HG03520 (cell line): ENCODE results near the gene MAN1A1.

Source experiments
- ATAC-seq: cut with Tn5 transposase; IDR thresholded peaks from one replicate; pipeline ENCODE4 v1.9.1; 2021; ENCODE audit warnings: mild to moderate bottlenecking, moderate library complexity; ENCODE audit not compliant: unreplicated experiment

Gene MAN1A1

DNA sequence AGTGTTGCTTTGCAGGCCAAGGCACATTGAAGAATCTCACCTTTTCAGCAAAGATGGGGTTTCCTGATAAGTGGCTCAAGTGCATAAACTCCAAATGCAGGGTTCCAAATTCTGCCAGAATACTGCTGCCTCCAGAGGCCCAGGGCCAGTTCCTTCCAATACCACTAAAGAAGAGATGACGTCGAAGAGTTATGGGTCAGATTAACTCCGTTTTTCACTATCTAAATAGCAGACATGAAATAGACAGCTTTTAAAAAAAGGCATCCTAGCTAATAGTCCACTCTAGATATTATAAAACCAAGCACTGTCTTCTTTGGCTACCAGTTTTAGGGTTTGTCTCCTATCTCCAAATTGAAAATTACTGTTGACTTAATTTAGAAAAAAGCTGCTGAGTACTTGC is 144.8 kb downstream of the MAN1A1 start:
- no peak for ATAC-seq

- no peak for ATAC-seq
Observed at GRCh38 chr6:119201480-119201879, 148.1 kb downstream of the MAN1A1 start.

DNA sequence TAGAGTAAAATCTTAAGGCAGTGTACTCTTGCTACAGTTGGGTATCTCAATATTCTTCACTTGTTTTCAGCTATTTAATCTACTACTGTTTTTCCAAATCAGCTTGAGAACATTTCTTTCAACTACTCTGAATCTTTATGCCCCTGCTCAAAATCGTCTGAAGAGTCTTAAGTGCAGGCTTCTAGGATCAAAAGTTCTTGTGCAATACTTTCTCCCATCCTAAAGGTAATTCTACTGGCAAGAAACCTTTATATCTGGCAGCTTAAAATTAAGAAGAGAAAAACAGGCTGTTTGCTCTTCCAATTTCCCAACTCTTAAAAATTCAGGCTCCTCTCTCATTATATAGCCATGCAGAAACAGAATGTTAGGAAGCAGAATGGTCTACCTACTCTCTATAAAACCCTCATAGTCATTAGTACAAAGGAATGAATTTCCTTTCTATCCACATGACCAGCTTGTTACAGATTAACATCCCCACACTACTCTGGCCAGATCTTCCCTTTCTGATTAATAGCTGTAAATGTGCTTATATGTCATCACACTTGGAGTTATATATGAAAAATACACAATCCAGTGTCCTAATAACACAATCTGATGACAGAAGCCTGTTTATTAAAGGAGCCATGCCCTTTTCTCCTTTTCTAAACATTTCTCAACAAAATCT is 148.9 kb downstream of the MAN1A1 start:
- ATAC-seq = no peak

DNA sequence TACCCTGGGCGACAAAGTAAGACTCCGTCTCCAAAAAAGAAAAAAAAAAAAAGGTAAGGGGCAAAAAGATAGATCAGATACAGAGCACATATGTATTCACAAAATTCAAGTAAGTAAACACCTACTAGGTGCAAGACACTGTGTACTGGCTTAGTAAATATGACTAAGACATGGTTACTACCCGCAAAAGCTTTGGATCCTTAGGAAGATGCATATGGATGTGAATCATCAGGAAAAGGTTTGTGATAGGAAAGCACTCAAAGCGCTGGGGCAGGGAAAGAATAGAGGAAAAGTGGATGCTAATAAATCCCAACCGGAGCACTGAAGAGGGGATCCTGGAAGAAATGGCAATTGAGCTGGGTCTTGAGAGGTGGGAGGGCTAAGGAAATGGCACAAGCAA is 152.3 kb downstream of the MAN1A1 start:
- ATAC-seq = no peak

DNA sequence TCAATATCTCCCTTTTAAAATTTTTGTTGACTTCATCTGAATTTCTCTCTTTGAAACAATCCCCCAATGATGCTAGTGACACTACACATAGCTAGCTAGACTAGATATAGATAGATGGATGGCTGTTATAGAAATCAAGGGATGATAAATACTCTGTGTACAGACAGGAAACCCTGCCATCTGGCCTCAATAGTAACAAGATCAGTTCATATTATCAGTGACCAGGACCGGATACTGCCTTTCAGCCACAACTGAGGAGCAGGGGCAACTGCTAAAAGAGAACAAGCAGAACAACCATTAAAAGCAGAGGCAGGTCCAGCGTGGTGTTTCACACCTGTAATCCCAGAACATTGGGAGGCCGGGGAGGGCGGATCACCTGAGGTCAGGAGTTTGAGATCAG is 152.8 kb downstream of the MAN1A1 start:
- ATAC-seq = no peak

GRCh38 chr6:119195848-119196247 is 153.7 kb downstream of the MAN1A1 start:
- no peak for ATAC-seq

GRCh38 chr6:119195204-119195603 is 154.4 kb downstream of the MAN1A1 start:
- ATAC-seq = no peak

DNA sequence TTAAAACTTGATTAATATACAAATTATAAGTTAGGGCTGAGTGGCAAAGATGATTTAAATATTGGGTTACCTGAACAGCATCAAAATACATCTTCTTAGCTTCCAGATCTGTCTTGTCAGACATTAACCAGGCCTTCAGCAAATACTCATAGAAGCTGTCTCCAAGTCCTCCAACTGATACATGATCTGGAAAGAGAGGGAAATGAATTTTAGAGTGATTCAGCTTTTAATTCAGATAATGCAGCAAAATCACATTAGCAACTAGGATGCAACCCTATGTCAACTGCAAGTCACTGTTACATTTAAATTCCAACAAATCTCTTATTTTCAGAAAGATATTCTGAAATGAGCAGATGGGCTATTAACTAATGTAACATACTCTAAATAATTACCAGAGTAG is 155.9 kb downstream of the MAN1A1 start:
- no peak for ATAC-seq

DNA sequence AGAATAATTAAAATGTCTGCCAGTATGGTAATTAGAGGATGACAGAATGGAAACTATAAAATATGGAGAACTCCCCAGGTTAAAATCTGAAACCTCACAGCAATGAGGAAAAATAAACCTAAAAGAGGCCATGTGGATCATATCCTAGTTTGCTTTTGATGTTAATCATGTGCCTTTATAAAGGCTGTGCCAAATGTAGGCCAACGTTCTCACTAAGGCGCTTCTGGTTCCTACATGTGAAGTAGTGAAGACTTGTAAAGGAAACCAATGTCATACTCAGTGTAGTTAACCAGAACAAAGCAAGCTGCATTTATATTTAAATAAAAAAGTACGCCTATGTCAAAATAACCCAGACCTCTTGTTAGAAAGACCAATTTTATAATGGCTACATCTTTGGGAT is 157.4 kb downstream of the MAN1A1 start:
- ATAC-seq = no peak

DNA sequence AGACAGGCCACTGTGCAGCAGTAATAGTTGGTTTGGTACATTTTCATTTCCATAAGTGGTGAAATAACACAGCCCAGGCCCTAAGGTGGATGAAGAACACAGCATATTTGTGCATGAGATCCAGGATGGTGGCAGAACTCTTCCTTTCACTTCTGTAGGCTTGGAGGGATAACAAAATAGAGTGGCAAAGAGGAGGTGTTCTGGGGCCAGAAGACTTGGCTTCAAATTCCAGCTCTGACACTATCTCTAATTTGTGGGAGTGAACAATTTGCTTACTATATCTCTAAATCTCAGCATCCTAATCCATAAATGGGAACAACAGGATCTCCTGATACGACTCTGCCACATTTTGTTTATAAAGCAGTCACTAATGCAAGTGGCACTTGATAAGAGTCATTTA is 159.4 kb downstream of the MAN1A1 start:
- ATAC-seq = no peak

DNA sequence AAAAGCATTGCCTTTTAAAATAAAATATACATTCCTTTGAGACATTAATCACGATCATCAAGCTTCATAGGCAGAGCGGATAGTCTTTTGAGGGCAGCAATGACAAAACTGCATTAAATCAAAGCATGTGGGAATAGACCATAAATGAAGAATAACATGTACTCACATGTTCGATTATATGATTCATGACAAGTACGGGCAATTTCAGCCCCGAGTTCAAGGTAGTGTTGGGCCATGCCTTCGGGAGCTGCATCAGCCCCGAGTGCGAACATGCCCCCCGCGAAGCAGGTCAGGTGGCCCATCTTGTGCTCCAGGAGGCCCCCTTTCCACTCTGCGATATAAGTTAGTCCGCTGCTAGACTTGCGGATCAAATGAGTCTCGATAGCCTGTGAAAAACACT is 160.1 kb downstream of the MAN1A1 start:
- ATAC-seq = no peak

DNA sequence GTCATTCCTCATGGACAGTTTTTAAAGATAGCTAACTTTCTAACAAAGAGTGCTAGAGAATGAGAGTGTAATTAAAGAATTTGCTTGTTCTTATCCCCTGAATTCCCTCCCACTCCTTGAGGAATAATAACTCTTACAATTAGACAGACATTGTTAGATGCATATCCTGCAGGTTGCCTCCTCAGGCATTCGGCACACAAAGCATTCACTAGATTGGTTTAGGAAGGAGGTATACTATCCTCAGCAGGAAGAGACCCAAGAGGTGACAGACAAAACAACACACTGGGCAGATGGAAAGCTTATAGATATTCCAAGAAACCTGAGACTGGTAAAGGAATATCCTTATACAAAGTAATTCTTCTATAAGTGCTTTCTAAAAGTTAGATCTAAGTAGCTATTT is 162.0 kb downstream of the MAN1A1 start:
- no peak for ATAC-seq

- no peak for ATAC-seq
Observed at GRCh38 chr6:119186490-119186889, 163.1 kb downstream of the MAN1A1 start.

- no peak for ATAC-seq
Observed at GRCh38 chr6:119184008-119184648, 165.4 kb downstream of the MAN1A1 start.

- no peak for ATAC-seq
Observed at GRCh38 chr6:119183457-119183856, 166.1 kb downstream of the MAN1A1 start.

- ATAC-seq = no peak
Observed at GRCh38 chr6:119182875-119183274, 166.7 kb downstream of the MAN1A1 start.

GRCh38 chr6:119182216-119182803 is 167.3 kb downstream of the MAN1A1 start:
- ATAC-seq = no peak

- ATAC-seq = no peak
Observed at GRCh38 chr6:119181046-119181445, 168.5 kb downstream of the MAN1A1 start.

GRCh38 chr6:119179842-119180241 is 169.7 kb downstream of the MAN1A1 start:
- ATAC-seq = no peak

- no peak for ATAC-seq
Observed at GRCh38 chr6:119179062-119179461, 170.5 kb downstream of the MAN1A1 start.

- ATAC-seq = no peak
Observed at GRCh38 chr6:119176445-119176844, 173.1 kb downstream of the MAN1A1 start.
